ENCODE data around the gene NEK7.
"Not testable (repeated sequence)": the region's sequence is repeated elsewhere in the genome, so short reads cannot be mapped to it uniquely, and the experiment has no call there.

Gene NEK7

DNA sequence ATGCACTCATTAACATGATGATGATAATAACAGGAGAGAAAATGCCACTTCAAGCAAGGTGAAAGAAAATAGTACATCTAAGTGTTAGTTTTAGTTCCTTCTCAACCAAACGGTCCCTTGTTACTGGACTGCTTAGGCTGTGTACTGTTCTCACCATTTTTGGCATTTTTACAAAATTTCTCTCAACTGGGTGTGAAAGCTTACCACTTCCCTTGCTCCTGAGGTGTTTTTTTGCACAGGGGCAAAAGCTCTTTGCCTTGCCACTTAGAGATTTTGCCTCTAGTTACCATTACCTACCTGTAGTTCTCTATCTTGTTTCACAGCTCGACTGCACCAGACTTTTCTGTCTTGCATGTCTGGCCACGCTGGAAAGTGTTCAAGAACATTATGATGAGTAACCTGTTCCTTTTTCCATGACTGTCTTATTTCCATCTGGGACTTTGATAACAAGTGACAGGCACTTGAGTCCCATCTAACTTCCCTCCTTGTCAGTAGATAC is 10.7 kb downstream of the NEK7 start:
- DNase-seq (ENCODE audit: insufficient read length, low spot score) (no peak), FAIRE-seq (no peak)

DNA sequence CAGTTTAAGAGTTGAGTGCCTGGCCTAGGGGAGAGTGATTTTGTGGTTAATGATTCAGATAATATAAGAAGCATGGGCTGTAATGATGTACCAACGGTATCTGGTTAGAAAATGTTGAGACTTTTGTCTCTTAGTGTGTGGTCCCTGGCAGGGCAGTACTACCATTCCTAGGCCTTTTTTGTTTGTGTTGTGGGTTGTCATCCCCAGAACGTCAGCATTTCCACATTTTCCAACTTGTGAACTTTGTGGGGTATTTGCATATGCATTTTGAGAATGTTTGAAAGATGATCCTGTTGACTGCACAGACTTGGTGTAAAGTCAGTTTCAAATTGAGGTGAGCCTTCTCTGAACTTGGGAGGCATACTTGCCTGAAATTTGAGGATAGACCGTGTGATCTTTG is 11.4 kb downstream of the NEK7 start:
- no peak for DNase-seq (ENCODE audit: insufficient read length, low spot score)
- FAIRE-seq, result no peak

DNA sequence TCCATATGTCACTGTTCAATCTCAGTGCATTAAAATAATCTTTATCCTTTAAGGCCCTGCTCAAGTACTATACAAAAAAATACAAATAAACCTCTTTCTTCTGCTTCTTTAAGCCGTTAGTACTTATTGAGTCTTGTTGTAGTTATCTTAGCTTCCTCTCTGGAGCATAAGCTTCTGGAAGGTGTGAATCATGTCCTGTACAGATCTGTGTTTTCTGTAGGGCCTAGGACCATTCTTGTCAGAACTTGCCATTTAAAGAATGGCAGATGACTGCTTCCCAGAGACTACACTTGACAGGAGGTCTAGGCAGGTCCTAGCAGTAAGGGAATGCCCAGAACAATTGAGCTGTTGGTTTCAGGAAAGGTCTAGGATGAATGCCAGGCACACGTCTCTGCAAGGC is 12.9 kb downstream of the NEK7 start:
- DNase-seq (ENCODE audit: insufficient read length, low spot score), result no peak
- FAIRE-seq, result no peak

DNA sequence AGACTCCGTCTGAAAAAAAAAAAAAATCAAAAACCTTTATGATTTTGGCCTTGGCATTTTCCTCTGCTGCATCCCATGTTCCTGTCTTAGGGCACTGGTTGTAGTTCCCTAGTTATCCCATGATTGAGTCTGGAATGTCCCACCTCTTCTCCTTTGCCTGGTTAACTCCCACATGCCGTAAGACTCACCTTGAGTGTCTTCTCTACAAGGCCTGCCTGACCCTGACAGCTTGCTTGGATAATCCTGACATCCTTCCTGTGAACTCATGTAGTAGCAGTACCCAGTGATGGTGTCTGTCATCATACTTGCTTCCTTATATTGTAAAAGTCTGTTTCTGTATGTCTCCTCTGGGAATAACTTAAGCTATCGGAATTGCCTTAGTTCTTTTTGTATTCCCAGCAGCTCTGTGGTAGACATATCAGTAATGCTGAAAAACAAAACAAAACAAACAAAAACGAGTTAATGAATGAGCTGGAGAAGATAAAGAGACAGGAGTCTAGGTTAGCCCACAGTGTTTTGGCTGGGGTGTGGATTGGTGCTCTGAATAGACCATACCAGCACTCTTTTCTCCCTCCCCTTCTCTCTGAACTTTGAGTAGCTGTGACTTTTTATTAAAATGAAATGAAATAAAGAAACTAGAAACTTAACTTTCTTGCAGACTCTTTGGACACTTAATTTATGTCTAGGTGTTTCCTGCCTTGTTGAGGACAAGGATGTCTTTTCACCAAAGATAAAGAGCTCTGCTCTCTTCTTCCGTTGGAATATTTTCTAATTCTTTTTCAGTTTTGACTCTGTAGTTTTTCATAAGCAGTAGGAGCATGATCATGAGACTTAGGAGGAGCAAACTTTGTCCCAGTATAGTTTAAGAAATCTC is 15.1 kb downstream of the NEK7 start:
- FAIRE-seq (no peak), DNase-seq (ENCODE audit: insufficient read length, low spot score) (no peak)

DNA sequence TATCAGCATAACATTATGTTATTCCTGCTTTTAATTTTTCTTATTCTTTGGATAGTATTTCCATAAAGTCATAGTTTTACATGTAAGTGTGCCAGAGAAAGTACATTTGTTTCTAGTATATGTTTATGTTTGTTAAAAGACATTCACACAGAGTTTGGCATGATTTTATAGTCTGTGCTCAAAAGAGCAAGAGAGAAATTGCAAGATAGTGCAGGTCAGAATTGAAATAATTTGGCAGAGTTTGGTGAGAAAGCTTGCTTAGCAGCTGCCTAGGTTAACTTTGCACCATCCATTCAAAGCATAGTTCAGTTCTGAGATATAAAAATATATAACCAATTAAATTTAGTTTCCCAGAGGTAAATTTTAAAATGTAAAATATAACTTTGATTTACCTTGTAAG is 17.0 kb downstream of the NEK7 start:
- DNase-seq (ENCODE audit: insufficient read length, low spot score) (no peak), FAIRE-seq (no peak)

DNA sequence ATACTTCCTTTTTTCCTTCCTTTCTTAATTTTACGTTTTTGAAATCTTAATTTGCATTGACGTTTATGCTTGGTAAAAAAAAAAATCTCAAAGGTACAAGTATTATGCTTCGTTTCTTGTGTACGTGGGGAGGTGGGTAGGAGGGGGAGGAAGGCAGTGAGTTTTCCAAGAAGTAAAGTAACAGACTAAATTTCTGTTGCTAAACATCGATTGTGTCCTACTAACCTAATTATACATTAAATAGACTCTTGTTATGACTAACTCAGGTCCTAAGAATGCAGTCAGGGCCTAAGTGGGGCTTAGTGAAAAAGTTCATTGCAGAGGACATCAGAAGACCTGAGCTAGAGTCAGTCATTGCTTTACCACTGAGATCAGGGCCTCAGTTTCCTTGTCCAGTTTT is 17.5 kb downstream of the NEK7 start:
- DNase-seq (ENCODE audit: insufficient read length, low spot score) (no peak), FAIRE-seq (no peak)

DNA sequence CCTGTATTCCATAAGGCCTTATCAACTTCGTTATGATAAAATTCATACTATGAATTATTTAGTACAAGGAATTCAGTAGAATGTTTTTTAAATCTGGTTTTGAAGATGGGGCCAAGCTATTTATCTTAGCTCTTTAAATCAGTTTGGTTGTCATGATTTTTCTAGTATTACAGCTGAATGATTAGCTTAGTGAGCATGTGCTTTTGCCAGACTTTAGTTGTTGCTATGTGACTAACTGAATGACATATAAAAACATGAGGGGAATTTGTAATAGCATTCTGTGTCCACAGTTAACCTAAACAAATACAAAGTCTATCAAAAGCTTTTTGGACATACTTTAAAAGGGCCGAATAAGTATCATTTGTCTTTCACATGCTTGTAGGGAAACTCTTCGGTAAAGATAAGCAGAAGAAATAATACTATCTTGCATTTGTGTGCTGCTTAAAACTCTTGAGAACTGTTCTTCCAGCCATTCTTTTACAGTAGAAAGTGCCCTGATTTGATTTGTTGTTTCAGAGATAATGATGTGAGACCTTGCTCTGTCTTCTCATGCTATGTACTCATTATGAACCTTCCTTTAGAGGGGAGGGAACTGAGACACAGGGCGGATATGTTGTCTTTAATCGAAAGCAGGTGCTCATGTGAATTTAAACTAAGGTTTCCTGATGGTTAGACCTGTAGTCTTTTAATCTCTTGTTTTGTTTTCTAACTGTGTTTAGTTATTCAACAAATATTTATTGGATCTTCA is 18.8 kb downstream of the NEK7 start:
- no peak for FAIRE-seq

DNA sequence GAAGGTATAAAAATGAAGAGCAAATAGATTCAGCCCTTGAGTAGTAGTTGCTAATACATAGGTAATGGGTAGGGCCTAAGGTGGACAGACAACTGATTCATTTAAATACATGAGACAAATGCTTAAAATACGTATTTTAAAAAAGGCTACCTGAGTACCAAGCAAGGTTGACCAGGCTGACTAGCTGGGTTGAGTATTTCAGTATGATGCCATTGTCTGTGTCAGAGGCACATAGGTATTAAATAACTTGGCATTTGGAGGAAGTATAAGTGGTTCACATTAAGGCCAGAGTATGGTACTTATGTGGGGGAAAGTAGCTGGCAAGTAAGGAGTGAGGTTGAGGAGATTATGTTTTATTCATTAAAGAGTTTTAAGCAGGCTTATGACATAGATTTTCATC is 19.4 kb downstream of the NEK7 start:
- FAIRE-seq (no peak), DNase-seq (ENCODE audit: insufficient read length, low spot score) (no peak)

More for the DNA sequence above, 18.8 kb downstream of the NEK7 start:
- DNase-seq (ENCODE audit: insufficient read length, low spot score), result no peak

DNA sequence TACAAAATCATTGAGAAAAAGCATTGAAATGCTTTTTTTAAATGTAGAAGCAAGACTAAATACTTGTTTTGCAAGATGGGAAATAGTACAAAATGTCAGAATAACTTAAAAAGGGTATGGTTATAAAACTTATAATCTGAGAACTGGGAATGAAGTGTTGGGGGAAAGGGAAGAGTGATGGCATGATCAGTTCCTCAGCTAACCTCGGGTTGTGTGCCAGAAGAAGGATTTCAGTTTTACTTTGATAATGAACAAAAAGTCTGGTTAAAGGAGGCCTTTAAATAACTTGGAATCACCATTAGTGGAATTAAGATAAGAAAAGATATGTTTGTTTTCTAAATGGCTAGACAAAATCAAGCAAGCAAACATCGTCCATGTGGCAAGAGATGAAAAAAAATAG is 20.7 kb downstream of the NEK7 start:
- no peak for DNase-seq (ENCODE audit: insufficient read length, low spot score)
- no peak for FAIRE-seq

DNA sequence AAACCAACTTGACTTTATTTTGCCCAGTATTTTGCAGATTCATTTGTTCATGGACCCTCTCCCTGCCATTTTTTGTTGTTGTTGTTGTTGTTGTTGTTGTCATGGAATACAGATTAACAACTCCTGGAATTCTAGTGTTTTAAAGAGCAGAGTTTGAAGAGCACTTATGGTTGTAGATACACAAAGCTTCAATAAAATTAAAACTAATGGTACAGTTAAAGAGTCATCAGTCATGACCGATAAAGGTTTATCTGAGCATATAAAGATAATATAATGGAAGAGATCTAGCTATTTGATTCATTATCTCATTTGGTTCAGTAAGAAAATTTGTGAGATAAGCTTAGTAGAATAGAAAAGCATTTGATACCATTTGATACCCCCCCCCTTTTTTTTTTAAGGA is 21.8 kb downstream of the NEK7 start:
- DNase-seq (ENCODE audit: insufficient read length, low spot score) (no peak), FAIRE-seq (no peak)

DNA sequence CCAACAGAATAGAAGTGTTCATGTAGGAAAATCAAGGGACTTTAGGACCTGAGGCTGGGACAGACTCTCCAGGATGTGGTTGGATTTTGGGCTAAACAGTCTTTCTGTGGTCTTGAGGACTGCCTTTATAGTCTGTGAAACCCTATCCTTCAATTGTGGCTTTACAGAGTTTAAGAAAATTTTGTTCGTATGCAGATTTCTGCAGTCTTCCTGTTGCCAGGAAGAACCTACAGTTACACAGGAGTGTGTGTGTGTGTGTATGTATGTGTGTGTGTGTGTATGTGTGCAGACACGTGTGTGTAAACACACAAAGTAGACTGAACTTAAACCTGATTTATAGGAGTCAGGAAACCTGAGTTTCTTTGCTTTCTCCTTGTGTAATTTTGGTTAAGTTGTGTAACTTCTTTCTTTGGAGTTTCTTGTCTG is 22.8 kb downstream of the NEK7 start:
- peak; percentile 16 for FAIRE-seq
- no peak for DNase-seq (ENCODE audit: insufficient read length, low spot score)

DNA sequence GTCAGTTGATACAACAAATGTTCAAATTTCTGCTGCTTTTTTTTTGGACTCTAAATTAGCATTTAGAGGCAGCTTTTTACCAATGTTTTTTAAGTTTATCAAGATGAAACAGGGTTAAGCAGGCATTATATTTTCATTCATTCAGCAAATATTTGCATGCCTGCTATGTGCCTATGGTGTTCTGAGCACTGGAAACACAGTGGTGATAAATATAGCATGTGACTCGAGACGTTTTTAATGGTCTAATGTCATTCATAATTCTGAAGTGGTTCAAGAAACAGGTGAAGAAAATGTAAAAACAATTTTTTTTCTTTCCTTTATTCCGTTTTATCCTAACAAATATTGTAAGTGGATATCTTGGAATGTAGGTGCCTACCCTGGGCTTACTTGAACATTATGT is 26.8 kb downstream of the NEK7 start:
- DNase-seq (ENCODE audit: insufficient read length, low spot score) (no peak), FAIRE-seq (no peak)

DNA sequence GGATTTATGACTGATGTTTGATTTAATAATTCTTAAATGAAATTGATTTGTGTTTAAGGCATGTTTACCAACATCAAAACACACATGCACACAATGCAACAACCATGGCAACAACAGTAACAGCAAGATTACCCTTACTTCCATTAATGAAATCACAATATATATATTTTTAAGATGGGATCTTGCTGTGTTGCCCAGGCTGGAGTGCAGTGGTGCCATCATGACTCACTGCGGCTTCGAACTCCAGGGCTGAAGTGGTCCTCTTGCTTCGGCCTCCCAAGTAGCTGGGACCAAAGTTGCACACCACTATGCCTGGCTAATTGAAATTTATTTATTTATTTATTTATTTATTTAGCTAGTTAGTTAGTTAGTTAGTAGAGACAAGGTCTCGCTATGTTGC is 27.7 kb downstream of the NEK7 start:
- FAIRE-seq (no peak), DNase-seq (ENCODE audit: insufficient read length, low spot score) (no peak)

DNA sequence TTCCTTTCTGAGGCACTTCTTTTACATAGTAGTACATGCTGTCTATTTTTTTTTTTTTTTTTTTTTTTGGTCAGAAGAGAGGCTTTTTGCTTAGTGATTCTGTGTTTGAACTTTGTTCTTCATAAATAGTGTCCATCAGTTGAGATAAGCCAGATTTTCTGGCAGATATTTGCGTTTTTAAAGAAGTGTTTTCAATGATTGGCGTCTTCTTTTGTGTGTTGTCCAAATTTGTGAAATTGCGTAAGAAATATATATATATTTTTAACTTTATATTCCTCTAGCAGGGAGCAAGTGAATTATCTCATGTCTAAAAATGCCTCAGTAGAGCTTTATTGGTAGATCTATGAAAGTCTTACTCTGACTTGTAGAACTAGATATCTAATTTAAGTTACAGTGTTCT is 28.3 kb downstream of the NEK7 start:
- FAIRE-seq (no peak), DNase-seq (ENCODE audit: insufficient read length, low spot score) (no peak)

DNA sequence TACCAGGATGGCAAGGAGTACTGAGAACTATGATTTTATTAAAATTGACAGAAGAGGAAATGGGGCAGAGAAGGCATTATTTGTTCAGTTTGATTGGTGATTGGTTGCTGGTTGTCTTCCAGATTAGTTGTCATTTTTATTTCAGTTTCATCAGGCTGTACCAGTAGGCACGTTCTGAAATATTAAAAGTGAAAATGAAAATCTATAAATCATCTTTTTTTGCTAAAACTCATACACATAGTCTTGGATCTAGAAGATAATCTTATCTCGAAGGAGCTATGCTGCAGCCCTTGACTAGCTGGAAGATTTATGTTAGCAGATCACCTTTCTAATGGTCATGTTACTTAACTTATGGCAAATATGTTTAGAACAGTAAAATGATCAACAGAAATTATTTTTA is 29.0 kb downstream of the NEK7 start:
- DNase-seq (ENCODE audit: insufficient read length, low spot score) (no peak), FAIRE-seq (no peak)

DNA sequence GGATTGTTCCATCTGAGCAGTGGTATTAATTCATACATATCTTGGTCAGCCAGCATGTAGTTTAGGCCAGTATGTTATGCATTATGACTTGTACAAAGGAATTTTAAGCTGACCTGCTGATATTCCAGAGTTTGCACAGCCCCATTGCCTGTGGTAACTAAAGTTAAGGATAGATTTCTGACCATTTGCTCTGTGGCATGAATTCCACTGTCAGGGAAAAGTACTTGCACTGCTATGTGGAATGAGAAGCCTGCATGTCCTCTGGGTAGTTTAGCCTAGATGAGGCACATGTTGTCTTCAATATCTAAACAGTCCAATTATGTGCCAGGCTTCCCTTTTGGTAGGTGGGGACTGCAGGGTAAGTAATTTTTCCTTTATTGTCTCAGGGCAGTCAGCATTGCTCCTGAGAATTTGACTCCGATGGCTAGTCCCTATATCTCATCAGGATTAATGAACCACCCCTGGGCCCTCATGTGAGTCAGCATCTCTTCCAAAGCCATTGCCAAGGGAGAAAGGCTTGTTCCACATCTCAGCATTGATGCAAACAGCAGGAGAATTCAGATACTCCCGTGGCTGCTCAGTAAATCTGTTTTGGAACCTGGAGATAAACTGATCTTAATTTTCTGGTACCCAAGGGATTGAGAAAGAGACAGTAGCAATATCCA is 30.2 kb downstream of the NEK7 start:
- no peak for DNase-seq (ENCODE audit: insufficient read length, low spot score)
- peak; percentile 23 for FAIRE-seq

DNA sequence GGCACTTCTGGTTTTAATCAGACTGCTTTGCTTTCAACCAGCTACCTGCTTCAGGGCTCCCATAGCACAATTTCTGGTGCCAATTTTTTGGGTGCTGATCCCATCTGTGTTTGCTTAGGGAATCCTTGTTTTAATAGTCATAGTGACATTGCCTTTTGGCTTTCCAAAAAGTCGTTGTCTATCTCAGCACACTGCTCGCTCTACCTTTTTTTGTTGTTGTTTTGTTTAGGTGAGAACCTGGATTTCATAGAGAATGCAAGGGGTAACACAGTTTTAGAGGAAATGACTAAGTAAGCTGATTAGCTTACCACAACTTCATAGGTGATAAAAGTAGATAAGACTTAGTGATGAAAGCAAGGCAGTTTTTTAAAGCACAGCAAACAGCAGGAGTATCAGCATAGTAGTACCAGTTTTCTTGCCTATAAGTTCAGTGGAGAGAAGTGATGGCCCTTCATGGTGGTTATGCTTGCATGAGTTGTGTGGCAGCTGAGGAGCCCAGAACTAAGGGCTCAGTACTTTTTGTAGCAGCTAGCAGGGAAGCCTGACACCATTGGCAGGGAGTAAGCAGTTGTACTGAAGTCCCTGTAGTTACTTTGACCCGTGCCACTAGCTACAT is 31.3 kb downstream of the NEK7 start:
- no peak for FAIRE-seq
- DNase-seq (ENCODE audit: insufficient read length, low spot score), result no peak

DNA sequence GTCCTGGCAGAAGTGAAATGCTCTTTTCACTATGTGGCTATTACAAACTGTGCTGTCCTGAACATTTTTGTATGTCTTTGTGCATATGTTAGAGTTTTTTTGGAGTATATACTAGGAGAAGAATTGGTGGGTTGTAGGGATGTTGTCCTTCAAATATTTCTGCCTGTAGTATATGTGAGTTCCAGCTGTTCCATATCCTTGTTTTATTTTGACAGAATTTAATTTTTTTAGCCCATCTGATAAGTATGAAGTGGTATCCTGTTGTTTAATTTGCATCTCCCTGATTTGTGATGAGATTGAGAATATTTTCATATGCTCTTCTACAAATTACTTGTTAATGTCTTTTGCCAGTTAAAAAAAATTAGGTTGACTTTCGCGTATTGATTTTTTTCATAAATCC is 34.3 kb downstream of the NEK7 start:
- no peak for FAIRE-seq
- DNase-seq (ENCODE audit: insufficient read length, low spot score), result no peak

DNA sequence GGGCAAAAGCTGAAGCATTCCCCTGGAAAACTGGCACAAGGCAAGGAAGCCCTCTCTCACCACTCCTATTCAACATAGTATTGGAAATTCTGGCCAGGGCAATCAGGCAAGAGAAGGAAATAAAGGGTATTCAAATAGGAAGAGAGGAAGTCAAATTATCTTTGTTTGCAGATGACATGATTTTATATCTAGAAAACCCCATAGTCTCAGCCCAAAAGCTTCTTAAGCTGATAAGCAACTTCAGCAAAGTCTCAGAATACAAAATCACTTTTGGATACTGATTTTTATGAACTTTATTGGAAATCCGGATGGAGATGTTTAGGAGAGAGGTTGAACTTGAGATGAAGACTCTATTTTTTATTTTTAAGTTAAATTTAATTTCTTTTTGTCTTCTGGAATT is 37.1 kb downstream of the NEK7 start:
- FAIRE-seq, result not testable (repeated sequence)

DNA sequence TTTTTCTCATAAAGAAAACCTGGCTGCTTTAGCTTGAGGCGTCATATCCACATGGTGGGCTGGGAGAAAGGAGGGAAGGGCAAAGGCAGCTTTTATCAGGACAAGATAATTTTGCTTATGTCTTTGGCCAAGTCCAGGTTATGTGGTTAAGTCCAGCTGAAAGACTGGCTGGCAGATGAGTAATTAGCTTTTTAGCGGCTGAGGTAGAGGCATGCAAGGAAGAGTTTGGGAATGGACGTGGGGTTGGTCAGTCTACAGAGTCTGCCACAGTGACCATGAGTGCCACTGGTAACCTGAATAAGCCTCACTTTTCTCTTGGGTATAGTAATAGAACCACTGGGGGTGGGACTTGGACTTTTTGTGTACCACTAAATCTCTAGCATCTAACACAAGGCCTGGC is 39.8 kb downstream of the NEK7 start:
- FAIRE-seq, result no peak

More for the DNA sequence above, 37.1 kb downstream of the NEK7 start:
- not testable (repeated sequence) for DNase-seq (ENCODE audit: insufficient read length, low spot score)

DNA sequence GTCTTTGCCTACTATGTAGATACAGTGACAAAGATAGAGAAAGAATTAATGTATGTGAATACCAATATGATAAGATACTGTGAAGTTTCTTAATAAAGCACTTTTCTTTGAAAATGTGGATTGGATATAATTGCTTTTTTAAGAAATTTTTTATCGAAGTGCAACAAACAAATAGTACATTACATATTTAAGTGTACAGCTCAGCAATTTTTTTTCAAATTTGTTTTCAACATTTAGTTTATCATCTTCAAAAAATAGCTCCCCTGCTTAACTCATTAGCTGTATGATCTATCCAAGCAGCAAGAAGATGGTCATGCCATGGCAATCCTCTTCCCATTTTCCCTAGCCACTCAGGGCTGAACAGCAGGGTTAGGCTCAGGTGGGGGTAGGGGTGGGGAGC is 40.5 kb downstream of the NEK7 start:
- FAIRE-seq (no peak), DNase-seq (ENCODE audit: insufficient read length, low spot score) (no peak)

More for the DNA sequence above, 39.8 kb downstream of the NEK7 start:
- no peak for DNase-seq (ENCODE audit: insufficient read length, low spot score)
